Esophagus squamous epithelium (tissue), 4 donors: Measurements from ENCODE around the gene BCL11B.

ENCODE experiments used
- CTCF ChIP-seq, 6 experiments: fragments of 450-650 bp in 4 of 6; fragments of 200-600 bp in 2 of 6; sonication (generic) in 2 of 6; IDR thresholded peaks; one replicate each; pipeline ENCODE4 v1.5.1; 2016 to 2019; ENCODE audit warnings: antibody characterized with exemption in 6 of 6, mild to moderate bottlenecking in 4 of 6, moderate library complexity in 4 of 6
- POLR2A ChIP-seq, 4 donors: fragments of 450-650 bp; IDR thresholded peaks; one replicate each; pipeline ENCODE4 v1.6.1; 2017; ENCODE audit warnings: antibody characterized with exemption in 4 of 4, mild to moderate bottlenecking in 4 of 4, moderate library complexity in 3 of 4

GRCh38 chr14:99276482-99276881 lies 4.5 kb upstream of the BCL11B start:
- TF ChIP-seq CTCF (IDR thresholded peaks at IDR 0.05) (no peak), POLR2A (IDR thresholded peaks at IDR 0.05) (no peak)
